BJ (cell line): ENCODE results near the gene STRN3. TPM values are rescaled to one million over a fixed set of nuclear protein-coding genes. Genes with fewer than 3 reads are reported as not detected.
"Not testable (repeated sequence)": the region's sequence is repeated elsewhere in the genome, so short reads cannot be mapped to it uniquely, and the experiment has no call there.

Experiments used
- CTCF ChIA-PET: fragments of 350-600 bp; formaldehyde crosslinking; extraction: SDS; loops from one replicate; lab custom pipeline; 2021; ENCODE audit warnings: antibody characterized with exemption, inconsistent platforms; lab: Yijun Ruan, JAX
- POLR2A ChIA-PET: fragments of 300-600 bp; sonication (Branson Sonifier 250); formaldehyde crosslinking; extraction: SDS; loops from one replicate; lab custom pipeline; 2021; ENCODE audit warnings: antibody characterized with exemption; lab: Charles Lee
- DNase-seq: peaks from one replicate; pipeline ENCODE4 v3.0.0-alpha.2; 2011; ENCODE audit warnings: low read depth
- H3K27me3 ChIP-seq: 2 replicates; pipeline ENCODE4 v1.6.0; 2011; ENCODE audit warnings: low read length; ENCODE audit not compliant: control insufficient read depth, insufficient read depth
- H3K36me3 ChIP-seq: 2 replicates; pipeline ENCODE4 v1.5.1; 2011; ENCODE audit warnings: low read length; ENCODE audit not compliant: control insufficient read depth, insufficient read depth
- H3K4me3 ChIP-seq: 2 replicates; pipeline ENCODE4 v1.5.1; 2011; ENCODE audit warnings: low read depth, mild to moderate bottlenecking, control low read depth, low read length
- polyA plus RNA-seq: library from polyadenylated mRNA; depleted of rRNA; stranded (reverse); fragments of >200 nt; gene quantifications from 2 replicates; pipeline ENCODE4 v1.2.3, GENCODE V29; 2011
- TF ChIP-seq, protein P1 (sequence below): IDR thresholded peaks from 2 replicates; pipeline ENCODE4 v1.5.1; 2011; ENCODE audit warnings: low read depth, mild to moderate bottlenecking, control low read depth, inconsistent platforms, low read length, moderate library complexity; ENCODE audit not compliant: insufficient read depth

Gene STRN3
- polyA plus RNA-seq, 1 experiment, result 14.8 TPM

DNA sequence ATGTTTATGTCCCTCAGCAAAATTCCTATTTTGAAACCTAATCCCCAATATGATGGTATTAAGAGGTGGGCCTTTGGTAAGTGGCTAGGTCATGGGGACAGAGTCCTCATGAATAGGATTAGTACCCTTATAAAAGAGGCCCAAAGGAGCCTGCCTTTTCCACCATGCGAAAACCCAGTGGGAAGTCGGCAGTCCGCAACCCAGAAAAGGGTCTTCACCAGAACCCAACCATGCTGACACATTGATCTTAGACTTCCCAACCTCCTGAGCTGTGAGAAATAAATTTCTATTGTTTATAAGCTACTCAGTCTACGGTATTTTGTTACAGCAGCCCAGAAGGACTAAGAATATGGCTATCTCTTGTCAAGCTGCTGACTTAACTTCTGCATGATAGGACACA, 85.3 kb downstream of the STRN3 start:
- POLR2A ChIA-PET, result interaction anchor here (0.6 kb wide), 1 partner anchor 17 kb away, joined by 3 read pairs; no protein-coding TSS in a partner anchor
- CTCF ChIA-PET, result no interaction called here
- Histone ChIP-seq H3K36me3 (peaks cover 4% of the 10 kb centered on the region), H3K27me3 (no peaks in the 10 kb centered on the region), H3K4me3 (no peak overlapping the region)
- no peak for DNase-seq
- TF ChIP-seq, protein P1, sequence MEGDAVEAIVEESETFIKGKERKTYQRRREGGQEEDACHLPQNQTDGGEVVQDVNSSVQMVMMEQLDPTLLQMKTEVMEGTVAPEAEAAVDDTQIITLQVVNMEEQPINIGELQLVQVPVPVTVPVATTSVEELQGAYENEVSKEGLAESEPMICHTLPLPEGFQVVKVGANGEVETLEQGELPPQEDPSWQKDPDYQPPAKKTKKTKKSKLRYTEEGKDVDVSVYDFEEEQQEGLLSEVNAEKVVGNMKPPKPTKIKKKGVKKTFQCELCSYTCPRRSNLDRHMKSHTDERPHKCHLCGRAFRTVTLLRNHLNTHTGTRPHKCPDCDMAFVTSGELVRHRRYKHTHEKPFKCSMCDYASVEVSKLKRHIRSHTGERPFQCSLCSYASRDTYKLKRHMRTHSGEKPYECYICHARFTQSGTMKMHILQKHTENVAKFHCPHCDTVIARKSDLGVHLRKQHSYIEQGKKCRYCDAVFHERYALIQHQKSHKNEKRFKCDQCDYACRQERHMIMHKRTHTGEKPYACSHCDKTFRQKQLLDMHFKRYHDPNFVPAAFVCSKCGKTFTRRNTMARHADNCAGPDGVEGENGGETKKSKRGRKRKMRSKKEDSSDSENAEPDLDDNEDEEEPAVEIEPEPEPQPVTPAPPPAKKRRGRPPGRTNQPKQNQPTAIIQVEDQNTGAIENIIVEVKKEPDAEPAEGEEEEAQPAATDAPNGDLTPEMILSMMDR, result no peak

DNA sequence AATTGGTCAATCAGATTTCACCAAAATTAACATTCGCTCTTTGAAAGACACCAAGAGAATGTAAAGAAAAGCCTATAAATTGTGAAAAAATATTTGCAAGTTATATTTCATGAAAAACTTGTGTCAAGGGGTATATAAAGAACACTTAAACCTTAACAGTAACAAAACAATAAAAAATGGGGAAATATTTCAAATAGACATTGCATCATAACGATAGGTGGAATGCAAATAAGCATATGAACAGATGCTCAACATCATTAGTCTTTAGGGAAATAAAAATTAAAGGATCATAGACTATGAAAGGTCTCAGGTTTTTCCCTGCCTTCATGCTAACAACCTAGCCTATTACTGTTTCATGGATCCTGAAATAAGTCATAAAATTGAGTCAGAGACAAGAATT, 87.6 kb downstream of the STRN3 start:
- Histone ChIP-seq H3K4me3 (no peak overlapping the region), H3K36me3 (peaks cover 2% of the 10 kb centered on the region; the same call in 1 of the 2 replicates), H3K27me3 (no peaks in the 10 kb centered on the region)
- DNase-seq, result no peak
- ChIA-PET POLR2A (no interaction called here), CTCF (no interaction called here)
- TF ChIP-seq, protein P1, result no peak

DNA sequence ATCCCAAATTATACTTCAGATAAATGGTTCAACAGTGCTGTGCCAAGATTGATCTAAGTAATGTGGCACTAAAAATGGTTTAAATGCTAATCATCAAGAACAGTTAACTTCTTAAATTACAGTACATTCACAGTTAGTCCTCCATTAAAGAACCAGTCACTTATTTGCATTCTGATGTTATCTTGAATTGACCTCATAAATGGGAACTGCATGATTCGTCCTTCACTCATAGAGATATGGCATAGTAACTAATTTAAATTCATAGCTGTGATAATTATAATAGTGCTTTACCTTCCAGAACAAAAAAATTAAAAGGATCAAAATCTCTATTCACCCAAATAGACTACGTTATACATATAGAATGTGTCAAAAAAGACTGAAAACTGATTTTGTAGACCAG, 90.7 kb downstream of the STRN3 start:
- ChIA-PET POLR2A (no interaction called here), CTCF (no interaction called here)
- no peak for DNase-seq
- TF ChIP-seq, protein P1, result no peak
- H3K36me3 ChIP-seq, result no peaks in the 10 kb centered on the region
- no peaks in the 10 kb centered on the region for H3K27me3 ChIP-seq
- no peak overlapping the region for H3K4me3 ChIP-seq

DNA sequence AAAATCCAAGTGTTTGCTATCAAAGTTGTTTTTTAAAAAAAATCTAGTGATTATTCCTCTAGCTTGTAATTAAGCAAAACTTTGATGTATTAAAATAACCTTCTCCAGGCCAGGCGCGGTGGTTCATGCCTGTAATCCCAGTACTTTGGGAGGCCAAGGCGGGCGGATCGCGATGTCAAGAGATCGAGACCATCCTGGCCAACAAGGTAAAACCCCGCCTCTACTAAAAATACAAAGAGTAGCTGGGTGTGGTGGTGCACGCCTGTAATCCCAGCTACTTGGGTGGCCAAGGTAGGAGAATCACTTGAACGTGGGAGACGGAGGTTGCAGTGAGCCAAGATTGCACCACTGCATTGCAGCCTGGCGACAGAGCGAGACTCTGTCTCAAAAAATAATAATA, 92.2 kb downstream of the STRN3 start:
- DNase-seq, POLR2A ChIA-PET, H3K27me3 ChIP-seq, H3K36me3 ChIP-seq, H3K4me3 ChIP-seq: not testable (repeated sequence)
- CTCF ChIA-PET, result interaction anchor here (0.7 to 1.2 kb wide), 3 partner anchors 10 to 66 kb away, joined by 3 to 5 read pairs (median 3); no protein-coding TSS in a partner anchor

DNA sequence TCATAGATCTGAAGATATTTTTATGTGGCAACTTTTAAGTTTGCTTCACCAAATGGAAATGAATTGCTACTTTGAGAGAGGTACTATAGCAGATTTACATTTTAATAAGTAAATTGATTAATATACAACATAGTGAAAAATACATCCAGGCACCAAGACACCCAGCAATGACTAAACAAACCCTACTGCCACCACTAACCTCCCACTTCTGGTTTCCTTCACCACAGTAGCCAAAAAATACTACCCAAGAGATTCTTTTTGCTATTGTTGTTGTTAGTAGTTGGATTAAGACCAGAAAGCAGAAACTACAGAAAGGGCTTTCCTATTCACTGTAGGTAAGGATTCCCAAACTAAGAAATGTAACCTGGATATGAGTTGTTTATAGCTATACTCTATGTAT, 97.7 kb downstream of the STRN3 start:
- TF ChIP-seq, protein P1, result no peak
- no peak for DNase-seq
- ChIA-PET CTCF (no interaction called here), POLR2A (no interaction called here)
- H3K36me3 ChIP-seq, result peaks cover 3% of the 10 kb centered on the region; the same call in 1 of the 2 replicates
- no peaks in the 10 kb centered on the region for H3K27me3 ChIP-seq
- H3K4me3 ChIP-seq, result no peak overlapping the region

DNA sequence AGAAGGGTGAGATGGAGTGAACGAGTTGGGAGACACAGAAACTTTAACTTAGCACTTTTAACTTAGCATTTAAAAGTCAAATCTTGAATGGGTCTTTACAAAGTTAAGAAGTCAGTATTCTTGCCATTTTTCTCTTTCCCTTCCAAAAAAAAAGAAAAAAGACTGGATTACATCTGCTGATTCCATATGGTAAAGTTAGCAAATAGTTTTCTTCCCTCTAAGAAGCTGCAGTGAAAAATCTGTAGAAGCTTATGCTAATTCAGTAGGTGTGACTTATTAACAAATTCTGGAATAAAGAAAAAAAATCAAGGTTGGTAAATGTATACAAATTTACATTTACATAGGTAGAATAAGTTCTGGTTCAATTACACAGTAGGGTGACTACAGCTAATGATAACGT, 100.9 kb downstream of the STRN3 start:
- ChIA-PET POLR2A (no interaction called here), CTCF (interaction anchor here (0.6 to 1.3 kb wide), 2 partner anchors 11 to 1244 kb away, joined by 3 read pairs; no protein-coding TSS in a partner anchor)
- Histone ChIP-seq H3K36me3 (peaks cover 5% of the 10 kb centered on the region; the same call in 1 of the 2 replicates), H3K4me3 (no peak overlapping the region), H3K27me3 (no peaks in the 10 kb centered on the region)
- DNase-seq, result no peak
- TF ChIP-seq, protein P1, result no peak
